KMS-11 (cell line): ENCODE data around the gene ZRANB2.

Source experiments
- H2AFZ ChIP-seq: fragments of 200-600 bp; sonication (generic); 2 replicates; pipeline ENCODE4 v1.6.1; 2016; ENCODE audit warnings: antibody characterized with exemption, mixed run types, low read depth
- H3K27ac ChIP-seq: fragments of 200-600 bp; sonication (generic); 2 replicates; pipeline ENCODE4 v1.6.1; 2016; ENCODE audit warnings: mild to moderate bottlenecking, mixed run types
- H3K27me3 ChIP-seq: fragments of 200-600 bp; sonication (generic); 2 replicates; pipeline ENCODE4 v1.6.1; 2017; ENCODE audit warnings: mild to moderate bottlenecking, low read depth, mixed run types, moderate library complexity; ENCODE audit not compliant: insufficient read depth
- H3K36me3 ChIP-seq: fragments of 200-600 bp; sonication (generic); 2 replicates; pipeline ENCODE4 v1.6.1; 2017; ENCODE audit warnings: mild to moderate bottlenecking, mixed run types; ENCODE audit not compliant: insufficient read depth
- H3K4me1 ChIP-seq: fragments of 200-600 bp; sonication (generic); 2 replicates; pipeline ENCODE4 v1.6.1; 2016; ENCODE audit warnings: mild to moderate bottlenecking, low read depth, mixed run types; ENCODE audit not compliant: poor library complexity, severe bottlenecking
- H3K4me2 ChIP-seq: fragments of 200-600 bp; sonication (generic); 2 replicates; pipeline ENCODE4 v1.7.0; 2016; ENCODE audit warnings: mild to moderate bottlenecking, mixed run types
- H3K4me3 ChIP-seq: fragments of 200-600 bp; sonication (generic); IDR thresholded peaks from 2 replicates; pipeline ENCODE4 v1.6.1; 2017; ENCODE audit warnings: low read depth, low read length, mixed read lengths; ENCODE audit not compliant: insufficient read depth
- H3K79me2 ChIP-seq: fragments of 200-600 bp; sonication (generic); 2 replicates; pipeline ENCODE4 v1.6.1; 2016; ENCODE audit warnings: low read depth, mixed run types; ENCODE audit not compliant: insufficient read depth
- H3K9ac ChIP-seq: fragments of 200-600 bp; sonication (generic); 2 replicates; pipeline ENCODE4 v1.6.1; 2016; ENCODE audit warnings: mild to moderate bottlenecking, mixed run types
- H4K20me1 ChIP-seq: fragments of 200-600 bp; sonication (generic); 2 replicates; pipeline ENCODE4 v1.6.1; 2016; ENCODE audit warnings: mild to moderate bottlenecking, mixed run types; ENCODE audit not compliant: insufficient read depth
- CTCF ChIP-seq: fragments of 200-600 bp; sonication (generic); conservative IDR thresholded peaks from 2 replicates; pipeline ENCODE4 v1.6.1; 2017; ENCODE audit warnings: low read depth, mild to moderate bottlenecking, antibody characterized with exemption, low read length, moderate library complexity, mixed read lengths

ZRANB2 gene

GRCh38 chr1:71039661-71040262 lies 41.1 kb downstream of the ZRANB2 start:
- H4K20me1 ChIP-seq: no peaks in the 10 kb centered on the region
- no peak overlapping the region for H3K27ac ChIP-seq
- no peak overlapping the region for H3K4me2 ChIP-seq
- H3K27me3 ChIP-seq: no peaks in the 10 kb centered on the region
- H3K4me1 ChIP-seq: no peaks in the 10 kb centered on the region
- TF ChIP-seq CTCF: no peak
- no peak overlapping the region for H3K9ac ChIP-seq
- H3K4me3 ChIP-seq: no peak overlapping the region
- no peaks in the 10 kb centered on the region for H3K36me3 ChIP-seq
- H3K79me2 ChIP-seq: no peaks in the 10 kb centered on the region
- H2AFZ ChIP-seq: no peak overlapping the region

- Histone ChIP-seq H2AFZ (no peak overlapping the region), H3K9ac (no peak overlapping the region), H4K20me1 (no peaks in the 10 kb centered on the region), H3K4me1 (no peaks in the 10 kb centered on the region), H3K27ac (no peak overlapping the region), H3K36me3 (no peaks in the 10 kb centered on the region), H3K4me3 (no peak overlapping the region), H3K4me2 (no peak overlapping the region), H3K79me2 (no peaks in the 10 kb centered on the region), H3K27me3 (no peaks in the 10 kb centered on the region)
- no peak for TF ChIP-seq CTCF
Measured at GRCh38 chr1:71038942-71039341, 41.9 kb downstream of the ZRANB2 start.

GRCh38 chr1:71037829-71038620 lies 42.8 kb downstream of the ZRANB2 start:
- H3K79me2 ChIP-seq: no peaks in the 10 kb centered on the region
- H3K4me2 ChIP-seq: no peak overlapping the region
- no peak for TF ChIP-seq CTCF
- no peaks in the 10 kb centered on the region for H3K4me1 ChIP-seq
- no peaks in the 10 kb centered on the region for H3K36me3 ChIP-seq
- no peak overlapping the region for H3K27ac ChIP-seq
- H4K20me1 ChIP-seq: no peaks in the 10 kb centered on the region
- H3K4me3 ChIP-seq: no peak overlapping the region
- no peak overlapping the region for H2AFZ ChIP-seq
- no peak overlapping the region for H3K9ac ChIP-seq
- H3K27me3 ChIP-seq: no peaks in the 10 kb centered on the region

GRCh38 chr1:71037066-71037465 lies 43.8 kb downstream of the ZRANB2 start:
- no peak overlapping the region for H3K27ac ChIP-seq
- H3K4me3 ChIP-seq: no peak overlapping the region
- H3K27me3 ChIP-seq: no peaks in the 10 kb centered on the region
- no peak overlapping the region for H3K9ac ChIP-seq
- H3K36me3 ChIP-seq: no peaks in the 10 kb centered on the region
- H4K20me1 ChIP-seq: no peaks in the 10 kb centered on the region
- H2AFZ ChIP-seq: no peak overlapping the region
- TF ChIP-seq CTCF: no peak
- no peaks in the 10 kb centered on the region for H3K79me2 ChIP-seq
- H3K4me2 ChIP-seq: no peak overlapping the region
- H3K4me1 ChIP-seq: no peaks in the 10 kb centered on the region
